ENCODE results near the gene SNAP47. TPM values are rescaled to one million over a fixed set of nuclear protein-coding genes. Genes with fewer than 3 reads are reported as not detected.

Gene SNAP47
- polyA plus RNA-seq, 1 experiment, result 44.8 TPM

DNA sequence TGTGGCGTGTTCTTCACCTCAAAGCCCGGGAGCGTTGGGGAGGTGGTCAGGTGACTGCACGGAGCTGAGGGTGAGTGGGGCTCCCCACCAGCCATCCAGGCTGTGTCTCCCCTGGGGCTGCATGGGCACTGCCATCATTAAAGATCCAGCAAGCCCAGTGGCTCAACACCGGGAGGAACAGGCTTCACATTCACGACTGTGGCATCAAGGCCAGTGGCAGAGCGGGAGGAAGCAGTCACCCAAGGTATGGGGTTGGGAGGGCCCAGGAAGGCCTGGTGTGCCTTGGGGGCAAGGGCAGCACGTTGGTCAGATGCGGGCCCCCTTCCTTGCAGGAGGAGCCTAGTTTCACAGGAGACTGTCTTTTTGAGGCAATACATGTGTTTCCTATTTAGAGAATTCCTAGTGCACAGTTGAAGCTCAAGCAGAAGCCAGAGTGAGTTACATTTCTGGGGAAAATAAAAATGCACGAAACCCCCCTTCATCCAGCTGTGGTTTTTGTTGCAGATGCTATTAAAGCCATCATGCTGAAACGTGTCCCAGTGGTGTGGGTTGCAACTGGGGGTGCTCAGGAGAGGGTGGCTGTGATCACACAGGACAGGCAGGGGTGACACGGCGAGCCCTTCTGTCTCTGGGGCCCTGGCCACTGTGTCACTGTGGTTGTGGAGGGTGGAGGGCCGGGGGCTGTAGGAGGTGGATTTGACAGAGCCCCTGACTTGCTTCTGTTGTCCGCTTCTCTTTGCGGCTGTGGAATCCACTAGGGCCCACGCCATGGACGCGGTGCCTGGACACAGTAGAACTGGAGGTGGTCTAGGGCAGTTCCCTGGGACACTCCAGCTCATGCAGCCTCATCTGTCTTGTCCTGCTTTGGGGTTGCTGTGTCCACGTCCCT, 34.1 kb downstream of the SNAP47 start:
- Histone ChIP-seq H3K9me3 (ENCODE audit: control insufficient read depth, insufficient read depth, low read length) (no peaks in the 10 kb centered on the region), H3K27ac (ENCODE audit: low read depth, low read length) (no peak overlapping the region), H3K27me3 (ENCODE audit: control insufficient read depth, insufficient read depth, low read length) (no peaks in the 10 kb centered on the region), H3K4me3 (ENCODE audit: low read depth, low read length) (no peak overlapping the region)
- DNase-seq (ENCODE audit: low read depth, low spot score), result no peak
- CTCF ChIA-PET, result no interaction called here
- POLR2A ChIA-PET, result no interaction called here
- TF ChIP-seq, protein P1, sequence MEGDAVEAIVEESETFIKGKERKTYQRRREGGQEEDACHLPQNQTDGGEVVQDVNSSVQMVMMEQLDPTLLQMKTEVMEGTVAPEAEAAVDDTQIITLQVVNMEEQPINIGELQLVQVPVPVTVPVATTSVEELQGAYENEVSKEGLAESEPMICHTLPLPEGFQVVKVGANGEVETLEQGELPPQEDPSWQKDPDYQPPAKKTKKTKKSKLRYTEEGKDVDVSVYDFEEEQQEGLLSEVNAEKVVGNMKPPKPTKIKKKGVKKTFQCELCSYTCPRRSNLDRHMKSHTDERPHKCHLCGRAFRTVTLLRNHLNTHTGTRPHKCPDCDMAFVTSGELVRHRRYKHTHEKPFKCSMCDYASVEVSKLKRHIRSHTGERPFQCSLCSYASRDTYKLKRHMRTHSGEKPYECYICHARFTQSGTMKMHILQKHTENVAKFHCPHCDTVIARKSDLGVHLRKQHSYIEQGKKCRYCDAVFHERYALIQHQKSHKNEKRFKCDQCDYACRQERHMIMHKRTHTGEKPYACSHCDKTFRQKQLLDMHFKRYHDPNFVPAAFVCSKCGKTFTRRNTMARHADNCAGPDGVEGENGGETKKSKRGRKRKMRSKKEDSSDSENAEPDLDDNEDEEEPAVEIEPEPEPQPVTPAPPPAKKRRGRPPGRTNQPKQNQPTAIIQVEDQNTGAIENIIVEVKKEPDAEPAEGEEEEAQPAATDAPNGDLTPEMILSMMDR (IDR thresholded peaks at IDR 0.05; ENCODE audit: low read depth, low read length), result no peak

DNA sequence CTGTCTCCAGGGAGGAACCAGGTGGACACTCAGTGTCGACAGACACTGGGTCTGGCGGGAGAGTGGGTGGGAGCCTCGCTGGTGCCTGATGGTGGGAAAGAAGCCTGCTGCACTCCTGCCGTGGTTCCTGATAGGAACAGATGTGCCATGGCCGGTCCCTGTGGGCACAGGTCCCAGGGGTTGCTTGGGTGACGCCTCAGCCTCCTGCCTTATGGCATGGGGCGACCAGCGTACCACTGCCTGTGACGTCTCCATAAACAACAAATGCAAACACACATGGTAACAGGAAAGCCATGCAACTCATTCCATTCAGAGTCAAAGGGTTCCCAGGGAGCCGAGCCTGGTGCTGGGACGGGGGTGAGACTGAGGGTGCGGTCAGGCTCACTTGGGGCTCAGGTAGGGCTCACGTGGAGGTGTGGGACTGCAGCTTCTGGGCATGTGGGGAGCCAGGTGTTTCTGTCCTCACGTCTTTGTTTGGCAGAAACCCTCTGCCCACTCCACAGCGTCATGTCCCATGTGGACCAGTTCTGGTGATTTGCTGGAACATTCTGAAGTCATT, 34.8 kb downstream of the SNAP47 start:
- DNase-seq (ENCODE audit: low read depth, low spot score), result no peak
- Histone ChIP-seq H3K27ac (ENCODE audit: low read depth, low read length) (no peak overlapping the region), H3K27me3 (ENCODE audit: control insufficient read depth, insufficient read depth, low read length) (no peaks in the 10 kb centered on the region), H3K4me3 (ENCODE audit: low read depth, low read length) (no peak overlapping the region), H3K9me3 (ENCODE audit: control insufficient read depth, insufficient read depth, low read length) (no peaks in the 10 kb centered on the region)
- TF ChIP-seq, protein P1 (IDR thresholded peaks at IDR 0.05; ENCODE audit: low read depth, low read length), result no peak
- CTCF ChIA-PET, result no interaction called here
- POLR2A ChIA-PET, result no interaction called here

DNA sequence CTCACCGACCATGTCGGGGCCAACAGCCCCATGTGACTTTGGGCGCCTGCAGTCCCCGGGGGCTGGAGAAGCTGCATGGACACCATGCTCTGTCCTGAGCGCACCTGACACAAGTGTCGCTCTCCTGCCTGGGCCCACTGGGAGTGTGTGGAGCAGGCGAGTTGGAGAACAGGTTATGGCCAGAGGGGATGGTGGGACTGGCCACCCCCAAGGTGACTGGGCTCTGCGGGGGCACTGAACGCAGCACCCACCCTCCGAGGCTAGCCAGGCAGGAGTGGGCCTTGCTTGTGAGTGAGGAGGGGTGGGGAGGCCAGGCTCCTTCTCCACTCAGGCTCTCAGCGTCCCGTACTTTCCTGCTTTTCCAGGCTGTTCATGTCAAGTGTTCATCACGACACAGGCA, 35.6 kb downstream of the SNAP47 start:
- TF ChIP-seq, protein P1 (IDR thresholded peaks at IDR 0.05; ENCODE audit: low read depth, low read length), result no peak
- POLR2A ChIA-PET, result no interaction called here

DNA sequence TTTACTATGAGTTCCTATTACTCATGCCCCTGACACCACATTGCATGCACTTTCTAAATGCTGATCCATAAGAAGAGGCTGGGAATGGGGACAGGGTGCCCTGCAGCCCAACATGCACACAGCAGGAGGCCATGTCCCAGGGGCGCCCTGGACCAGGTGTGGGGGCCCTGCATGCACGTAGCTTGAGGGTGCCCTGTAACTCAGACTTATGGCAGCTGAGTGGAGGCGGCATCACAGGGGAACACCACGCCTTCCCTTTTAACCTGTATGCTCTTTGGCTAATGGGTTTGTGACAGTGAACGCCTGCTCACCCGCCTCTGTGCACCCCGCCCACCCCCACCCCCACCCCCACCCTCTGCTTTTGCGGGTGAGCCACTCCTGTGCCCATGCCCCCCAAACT, 36.1 kb downstream of the SNAP47 start:
- ChIA-PET POLR2A (no interaction called here), CTCF (no interaction called here)
- TF ChIP-seq, protein P1 (IDR thresholded peaks at IDR 0.05; ENCODE audit: low read depth, low read length), result no peak
- H3K9me3 ChIP-seq (ENCODE audit: control insufficient read depth, insufficient read depth, low read length), result no peaks in the 10 kb centered on the region; the same call in 1 of the 2 replicates
- no peak overlapping the region for H3K4me3 ChIP-seq (ENCODE audit: low read depth, low read length)
- H3K27me3 ChIP-seq (ENCODE audit: control insufficient read depth, insufficient read depth, low read length), result no peaks in the 10 kb centered on the region
- DNase-seq (ENCODE audit: low read depth, low spot score), result no peak
- no peak overlapping the region for H3K27ac ChIP-seq (ENCODE audit: low read depth, low read length)

More for the DNA sequence above, 35.6 kb downstream of the SNAP47 start:
- Histone ChIP-seq H3K27me3 (ENCODE audit: control insufficient read depth, insufficient read depth, low read length) (no peaks in the 10 kb centered on the region), H3K9me3 (ENCODE audit: control insufficient read depth, insufficient read depth, low read length) (no peaks in the 10 kb centered on the region; the same call in 1 of the 2 replicates), H3K27ac (ENCODE audit: low read depth, low read length) (no peak overlapping the region), H3K4me3 (ENCODE audit: low read depth, low read length) (no peak overlapping the region)
- DNase-seq (ENCODE audit: low read depth, low spot score), result no peak
- CTCF ChIA-PET, result no interaction called here

DNA sequence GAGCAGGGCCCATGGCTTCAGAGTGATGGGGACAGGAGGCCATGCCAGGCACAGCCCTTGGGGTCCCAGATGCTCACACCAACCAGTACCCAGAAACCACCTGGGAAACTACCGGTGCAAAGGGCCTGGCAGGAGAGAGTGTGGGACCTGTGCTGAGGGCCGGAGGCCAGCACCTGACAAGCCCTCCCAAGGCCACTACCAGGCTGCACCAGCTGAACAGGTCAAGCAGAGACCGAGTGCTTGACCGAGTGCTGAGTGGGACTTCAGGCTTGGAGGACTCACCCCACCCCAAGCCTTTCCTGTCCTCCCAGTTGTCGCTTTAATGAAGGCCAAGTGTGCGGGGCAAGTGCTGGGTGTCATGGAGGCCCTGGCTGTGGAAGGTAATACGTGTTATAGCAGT, 36.5 kb downstream of the SNAP47 start:
- no peak overlapping the region for H3K4me3 ChIP-seq (ENCODE audit: low read depth, low read length)
- ChIA-PET POLR2A (no interaction called here), CTCF (no interaction called here)
- no peak for DNase-seq (ENCODE audit: low read depth, low spot score)
- TF ChIP-seq, protein P1 (IDR thresholded peaks at IDR 0.05; ENCODE audit: low read depth, low read length), result no peak
- H3K27ac ChIP-seq (ENCODE audit: low read depth, low read length), result no peak overlapping the region
- H3K9me3 ChIP-seq (ENCODE audit: control insufficient read depth, insufficient read depth, low read length), result no peaks in the 10 kb centered on the region; the same call in 1 of the 2 replicates
- no peaks in the 10 kb centered on the region for H3K27me3 ChIP-seq (ENCODE audit: control insufficient read depth, insufficient read depth, low read length)
